Measurements from ENCODE around the gene BCAS4. TPM values are rescaled to one million over a fixed set of nuclear protein-coding genes. Genes with fewer than 3 reads are reported as not detected.

BCAS4 gene
- total RNA-seq, 1 experiment from 2014 or later, result 25.8 TPM

DNA sequence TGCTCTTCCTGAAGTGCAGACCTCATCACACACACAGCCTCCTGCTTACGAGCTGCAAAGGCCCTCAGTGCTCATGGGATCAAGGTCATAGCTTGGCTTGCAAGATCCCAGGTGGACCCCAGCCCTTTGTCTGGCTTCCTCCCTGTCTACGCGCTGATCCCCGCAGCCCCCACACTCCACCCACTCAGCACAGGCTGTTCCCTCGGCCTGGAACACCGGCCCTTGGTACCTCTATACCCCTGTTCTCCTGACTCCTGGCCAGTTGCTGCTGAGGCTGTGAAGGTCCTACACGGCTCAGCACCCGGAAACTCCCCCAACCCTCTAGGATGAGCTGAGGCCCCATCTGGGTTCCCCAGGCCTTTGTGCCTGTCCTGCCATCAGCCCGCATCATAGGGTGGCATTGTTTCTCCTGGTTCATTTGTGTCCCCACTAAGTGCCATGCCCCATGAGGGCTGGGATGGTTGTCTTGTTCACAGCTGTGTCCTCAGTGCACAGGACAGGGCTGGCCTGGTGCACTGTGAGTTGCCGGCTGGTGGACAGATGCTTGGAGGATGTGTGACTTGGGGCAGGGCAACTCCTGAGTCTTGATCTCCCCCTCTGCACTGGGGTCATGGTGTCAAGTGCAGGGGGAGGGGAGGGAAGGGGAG, 79.4 kb downstream of the BCAS4 start (continued):
- TF ChIP-seq E2F1 (CRISPR knock-in tag; IDR thresholded peaks at IDR 0.05) (no peak), SOX15 (CRISPR knock-in tag; IDR thresholded peaks at IDR 0.05) (no peak), TCF7 (CRISPR knock-in tag; IDR thresholded peaks at IDR 0.05; ENCODE audit: low read depth) (no peak), FOXJ3 (CRISPR knock-in tag; IDR thresholded peaks at IDR 0.05; ENCODE audit: borderline replicate concordance) (no peak), SMAD4 (CRISPR knock-in tag; IDR thresholded peaks at IDR 0.05) (no peak), ZNF423 (CRISPR knock-in tag; IDR thresholded peaks at IDR 0.05) (no peak), ZBTB21 (CRISPR knock-in tag; IDR thresholded peaks at IDR 0.05; ENCODE audit: borderline replicate concordance) (no peak)
- TF ChIP-seq, protein P1, sequence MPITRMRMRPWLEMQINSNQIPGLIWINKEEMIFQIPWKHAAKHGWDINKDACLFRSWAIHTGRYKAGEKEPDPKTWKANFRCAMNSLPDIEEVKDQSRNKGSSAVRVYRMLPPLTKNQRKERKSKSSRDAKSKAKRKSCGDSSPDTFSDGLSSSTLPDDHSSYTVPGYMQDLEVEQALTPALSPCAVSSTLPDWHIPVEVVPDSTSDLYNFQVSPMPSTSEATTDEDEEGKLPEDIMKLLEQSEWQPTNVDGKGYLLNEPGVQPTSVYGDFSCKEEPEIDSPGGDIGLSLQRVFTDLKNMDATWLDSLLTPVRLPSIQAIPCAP (CRISPR knock-in tag; IDR thresholded peaks at IDR 0.05), result no peak

- Mint-ChIP-seq H3K27me3 (ENCODE audit: low read depth) (no peaks in the 10 kb centered on the region), H3K9me3 (no peaks in the 10 kb centered on the region), H3K4me3 (no peak overlapping the region), H3K27ac (no peak overlapping the region), H3K4me1 (peaks cover 38% of the 10 kb centered on the region), H3K36me3 (peaks cover 15% of the 10 kb centered on the region)
- POLR2A ChIA-PET, result no interaction called here
- CTCF ChIA-PET, result interaction anchor here (1.2 kb wide), 2 partner anchors 82 to 106 kb away, joined by 3 to 4 read pairs; no protein-coding TSS in a partner anchor
- DNase-seq (ENCODE audit: low spot score), result no peak
- TF ChIP-seq CREM (CRISPR knock-in tag; IDR thresholded peaks at IDR 0.05), result no peak
- TF ChIP-seq ZNF671 (CRISPR knock-in tag; IDR thresholded peaks at IDR 0.05), result no peak
- no peak for TF ChIP-seq KAT7 (CRISPR knock-in tag; IDR thresholded peaks at IDR 0.05; ENCODE audit: borderline replicate concordance)
- TF ChIP-seq, protein P2, sequence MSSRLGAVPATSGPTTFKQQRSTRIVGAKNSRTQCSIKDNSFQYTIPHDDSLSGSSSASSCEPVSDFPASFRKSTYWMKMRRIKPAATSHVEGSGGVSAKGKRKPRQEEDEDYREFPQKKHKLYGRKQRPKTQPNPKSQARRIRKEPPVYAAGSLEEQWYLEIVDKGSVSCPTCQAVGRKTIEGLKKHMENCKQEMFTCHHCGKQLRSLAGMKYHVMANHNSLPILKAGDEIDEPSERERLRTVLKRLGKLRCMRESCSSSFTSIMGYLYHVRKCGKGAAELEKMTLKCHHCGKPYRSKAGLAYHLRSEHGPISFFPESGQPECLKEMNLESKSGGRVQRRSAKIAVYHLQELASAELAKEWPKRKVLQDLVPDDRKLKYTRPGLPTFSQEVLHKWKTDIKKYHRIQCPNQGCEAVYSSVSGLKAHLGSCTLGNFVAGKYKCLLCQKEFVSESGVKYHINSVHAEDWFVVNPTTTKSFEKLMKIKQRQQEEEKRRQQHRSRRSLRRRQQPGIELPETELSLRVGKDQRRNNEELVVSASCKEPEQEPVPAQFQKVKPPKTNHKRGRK (CRISPR knock-in tag; IDR thresholded peaks at IDR 0.05; ENCODE audit: borderline replicate concordance), result no peak
- TF ChIP-seq, protein P3, sequence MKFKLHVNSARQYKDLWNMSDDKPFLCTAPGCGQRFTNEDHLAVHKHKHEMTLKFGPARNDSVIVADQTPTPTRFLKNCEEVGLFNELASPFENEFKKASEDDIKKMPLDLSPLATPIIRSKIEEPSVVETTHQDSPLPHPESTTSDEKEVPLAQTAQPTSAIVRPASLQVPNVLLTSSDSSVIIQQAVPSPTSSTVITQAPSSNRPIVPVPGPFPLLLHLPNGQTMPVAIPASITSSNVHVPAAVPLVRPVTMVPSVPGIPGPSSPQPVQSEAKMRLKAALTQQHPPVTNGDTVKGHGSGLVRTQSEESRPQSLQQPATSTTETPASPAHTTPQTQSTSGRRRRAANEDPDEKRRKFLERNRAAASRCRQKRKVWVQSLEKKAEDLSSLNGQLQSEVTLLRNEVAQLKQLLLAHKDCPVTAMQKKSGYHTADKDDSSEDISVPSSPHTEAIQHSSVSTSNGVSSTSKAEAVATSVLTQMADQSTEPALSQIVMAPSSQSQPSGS (CRISPR knock-in tag; IDR thresholded peaks at IDR 0.05; ENCODE audit: borderline replicate concordance, low read depth), result no peak
- no peak for TF ChIP-seq TP53 (CRISPR knock-in tag; IDR thresholded peaks at IDR 0.05)
- TF ChIP-seq FOXJ3 (CRISPR knock-in tag; IDR thresholded peaks at IDR 0.05; ENCODE audit: borderline replicate concordance), result no peak
- TF ChIP-seq SMAD3 (CRISPR knock-in tag; IDR thresholded peaks at IDR 0.05; ENCODE audit: borderline replicate concordance), result no peak
- TF ChIP-seq, protein P1 (CRISPR knock-in tag; IDR thresholded peaks at IDR 0.05), result no peak
- no peak for TF ChIP-seq ZNF232 (CRISPR knock-in tag; IDR thresholded peaks at IDR 0.05)
- TF ChIP-seq MXD4 (CRISPR knock-in tag; IDR thresholded peaks at IDR 0.05; ENCODE audit: borderline replicate concordance), result no peak
- no peak for TF ChIP-seq TEAD4 (CRISPR knock-in tag; IDR thresholded peaks at IDR 0.05)
- no peak for TF ChIP-seq USF2 (CRISPR knock-in tag; IDR thresholded peaks at IDR 0.05)
- no peak for TF ChIP-seq MYBL2 (CRISPR knock-in tag; IDR thresholded peaks at IDR 0.05)
- TF ChIP-seq ESRRA (CRISPR knock-in tag; IDR thresholded peaks at IDR 0.05; ENCODE audit: borderline replicate concordance), result no peak
- no peak for TF ChIP-seq ZSCAN18 (CRISPR knock-in tag; IDR thresholded peaks at IDR 0.05)
- no peak for TF ChIP-seq RORB (CRISPR knock-in tag; IDR thresholded peaks at IDR 0.05)
- no peak for TF ChIP-seq PRRX2 (CRISPR knock-in tag; IDR thresholded peaks at IDR 0.05)
- no peak for ATAC-seq
These were observed 80.2 kb downstream of the BCAS4 start for GRCh38 chr20:50874758-50875665.
